Neural cell (in vitro differentiated cells): ENCODE data around the gene GATAD2A.

ENCODE experiments used
- EP300 ChIP-seq: fragments of 450-650 bp; conservative IDR thresholded peaks from 2 replicates; pipeline ENCODE4 v1.6.1; 2014; ENCODE audit warnings: antibody characterized with exemption, mild to moderate bottlenecking, moderate library complexity; ENCODE audit not compliant: poor library complexity, severe bottlenecking
- MXI1 ChIP-seq: fragments of 450-650 bp; conservative IDR thresholded peaks from 2 replicates; pipeline ENCODE4 v1.6.1; 2014; ENCODE audit warnings: antibody characterized with exemption, mild to moderate bottlenecking; ENCODE audit not compliant: poor library complexity, severe bottlenecking
- RAD21 ChIP-seq: fragments of 450-650 bp; conservative IDR thresholded peaks from 2 replicates; pipeline ENCODE4 v1.6.1; 2014; ENCODE audit warnings: antibody characterized with exemption, mild to moderate bottlenecking, moderate library complexity
- SMC3 ChIP-seq: fragments of 450-650 bp; conservative IDR thresholded peaks from 2 replicates; pipeline ENCODE4 v1.6.1; 2014; ENCODE audit warnings: antibody characterized with exemption, mild to moderate bottlenecking, moderate library complexity; ENCODE audit not compliant: poor library complexity
- TAF1 ChIP-seq: IDR thresholded peaks from 2 replicates; pipeline ENCODE4 v1.6.1; 2012; ENCODE audit warnings: low read depth
- TF ChIP-seq, protein P1 (sequence below): fragments of 450-650 bp; IDR thresholded peaks from 2 replicates; pipeline ENCODE4 v1.5.1; 2014; ENCODE audit warnings: antibody characterized with exemption, mild to moderate bottlenecking, moderate library complexity; ENCODE audit not compliant: poor library complexity, severe bottlenecking
- TF ChIP-seq, protein P2 (sequence below): IDR thresholded peaks from 2 replicates; pipeline ENCODE4 v1.6.1; 2012; ENCODE audit warnings: borderline replicate concordance

DNA sequence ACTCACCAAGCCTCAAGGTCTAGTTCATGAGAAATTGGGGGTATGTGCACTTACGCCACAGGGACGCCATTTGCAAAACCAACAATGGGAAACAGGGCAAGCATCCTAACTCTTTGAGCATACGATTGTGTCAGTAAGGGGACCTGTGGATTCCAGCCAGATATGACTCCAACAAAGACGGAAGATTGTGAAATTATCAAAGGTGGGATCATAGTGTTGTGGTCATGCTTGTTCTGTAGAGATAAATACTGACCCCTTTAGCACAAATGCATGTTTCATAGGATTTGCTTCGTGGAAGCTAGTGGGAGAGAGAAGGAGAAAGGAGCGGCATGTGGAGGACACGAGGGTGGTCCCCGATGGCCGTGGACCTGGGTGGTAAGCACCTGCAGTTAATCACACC is 37.8 kb downstream of the GATAD2A start:
- TF ChIP-seq, protein P1, sequence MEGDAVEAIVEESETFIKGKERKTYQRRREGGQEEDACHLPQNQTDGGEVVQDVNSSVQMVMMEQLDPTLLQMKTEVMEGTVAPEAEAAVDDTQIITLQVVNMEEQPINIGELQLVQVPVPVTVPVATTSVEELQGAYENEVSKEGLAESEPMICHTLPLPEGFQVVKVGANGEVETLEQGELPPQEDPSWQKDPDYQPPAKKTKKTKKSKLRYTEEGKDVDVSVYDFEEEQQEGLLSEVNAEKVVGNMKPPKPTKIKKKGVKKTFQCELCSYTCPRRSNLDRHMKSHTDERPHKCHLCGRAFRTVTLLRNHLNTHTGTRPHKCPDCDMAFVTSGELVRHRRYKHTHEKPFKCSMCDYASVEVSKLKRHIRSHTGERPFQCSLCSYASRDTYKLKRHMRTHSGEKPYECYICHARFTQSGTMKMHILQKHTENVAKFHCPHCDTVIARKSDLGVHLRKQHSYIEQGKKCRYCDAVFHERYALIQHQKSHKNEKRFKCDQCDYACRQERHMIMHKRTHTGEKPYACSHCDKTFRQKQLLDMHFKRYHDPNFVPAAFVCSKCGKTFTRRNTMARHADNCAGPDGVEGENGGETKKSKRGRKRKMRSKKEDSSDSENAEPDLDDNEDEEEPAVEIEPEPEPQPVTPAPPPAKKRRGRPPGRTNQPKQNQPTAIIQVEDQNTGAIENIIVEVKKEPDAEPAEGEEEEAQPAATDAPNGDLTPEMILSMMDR, result no peak
- no peak for TF ChIP-seq EP300
- no peak for TF ChIP-seq RAD21
- TF ChIP-seq MXI1, result no peak
- TF ChIP-seq, protein P2, sequence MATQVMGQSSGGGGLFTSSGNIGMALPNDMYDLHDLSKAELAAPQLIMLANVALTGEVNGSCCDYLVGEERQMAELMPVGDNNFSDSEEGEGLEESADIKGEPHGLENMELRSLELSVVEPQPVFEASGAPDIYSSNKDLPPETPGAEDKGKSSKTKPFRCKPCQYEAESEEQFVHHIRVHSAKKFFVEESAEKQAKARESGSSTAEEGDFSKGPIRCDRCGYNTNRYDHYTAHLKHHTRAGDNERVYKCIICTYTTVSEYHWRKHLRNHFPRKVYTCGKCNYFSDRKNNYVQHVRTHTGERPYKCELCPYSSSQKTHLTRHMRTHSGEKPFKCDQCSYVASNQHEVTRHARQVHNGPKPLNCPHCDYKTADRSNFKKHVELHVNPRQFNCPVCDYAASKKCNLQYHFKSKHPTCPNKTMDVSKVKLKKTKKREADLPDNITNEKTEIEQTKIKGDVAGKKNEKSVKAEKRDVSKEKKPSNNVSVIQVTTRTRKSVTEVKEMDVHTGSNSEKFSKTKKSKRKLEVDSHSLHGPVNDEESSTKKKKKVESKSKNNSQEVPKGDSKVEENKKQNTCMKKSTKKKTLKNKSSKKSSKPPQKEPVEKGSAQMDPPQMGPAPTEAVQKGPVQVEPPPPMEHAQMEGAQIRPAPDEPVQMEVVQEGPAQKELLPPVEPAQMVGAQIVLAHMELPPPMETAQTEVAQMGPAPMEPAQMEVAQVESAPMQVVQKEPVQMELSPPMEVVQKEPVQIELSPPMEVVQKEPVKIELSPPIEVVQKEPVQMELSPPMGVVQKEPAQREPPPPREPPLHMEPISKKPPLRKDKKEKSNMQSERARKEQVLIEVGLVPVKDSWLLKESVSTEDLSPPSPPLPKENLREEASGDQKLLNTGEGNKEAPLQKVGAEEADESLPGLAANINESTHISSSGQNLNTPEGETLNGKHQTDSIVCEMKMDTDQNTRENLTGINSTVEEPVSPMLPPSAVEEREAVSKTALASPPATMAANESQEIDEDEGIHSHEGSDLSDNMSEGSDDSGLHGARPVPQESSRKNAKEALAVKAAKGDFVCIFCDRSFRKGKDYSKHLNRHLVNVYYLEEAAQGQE, result no peak
- no peak for TF ChIP-seq TAF1
- TF ChIP-seq SMC3, result no peak
